K562 (cell line): ENCODE results near the gene GBP6. TPM values are rescaled to one million over a fixed set of nuclear protein-coding genes. Genes with fewer than 3 reads are reported as not detected.
A peak's percentile ranks its signal among the peaks of the same experiment; 100 is the strongest.
"Not testable (repeated sequence)": the region's sequence is repeated elsewhere in the genome, so short reads cannot be mapped to it uniquely, and the experiment has no call there.

Source experiments
- ATAC-seq: fragments of 200-7000 bp; cut with Tn5 transposase; 3 replicates; pipeline ENCODE4 v1.9.1; 2020; ENCODE audit warnings: moderate library complexity
- BruUV-seq: library from RNA; stranded (reverse); fragments of 400-500 nt; replicated peaks from 2 replicates; lab custom pipeline; 2021; lab: Mats Ljungman, UMichigan
- CTCF ChIA-PET: fragments of 300-600 bp; formaldehyde crosslinking; extraction: SDS; loops from one replicate; lab custom pipeline; 2021; ENCODE audit warnings: low intra/inter-chr PET ratio; lab: Yijun Ruan, JAX
- POLR2A ChIA-PET: fragments of 300-600, 350-650 bp; sonication (Branson Sonifier 250); formaldehyde crosslinking; extraction: SDS; loops from one replicate; lab custom pipeline; 2021; ENCODE audit warnings: antibody characterized with exemption, inconsistent platforms; lab: Yijun Ruan, JAX
- DNase-seq, 4 experiments: peaks; one replicate each; pipeline versions ENCODE4 v3.0.0 to v3.0.0-alpha.2; 2011 to 2018; ENCODE audit warnings: low spot score in 3 of 4, mixed read lengths in 3 of 4; ENCODE audit errors: extremely low read depth in 1 of 4
- FAIRE-seq: peaks from 2 replicates; lab custom pipeline; 2011; peaks lifted over from hg19 to GRCh38; lab: Jason Lieb, UNC
- H2AFZ ChIP-seq: 2 replicates; pipeline ENCODE4 v1.6.0; 2011; ENCODE audit warnings: low read depth, low read length, control low read depth, inconsistent platforms
- H3K27ac ChIP-seq: fragments of 200-600 bp; 3 replicates; pipeline ENCODE4 v1.8.0; 2011; ENCODE audit warnings: low read depth, mild to moderate bottlenecking, control low read depth, inconsistent platforms, low read length, moderate library complexity, mixed read lengths; ENCODE audit errors: extremely low read depth
- H3K27me3 ChIP-seq, 2 experiments: fragments of 300-600 bp in 1 of 2; 2 replicates in 1 of 2; 3 replicates in 1 of 2; pipeline versions ENCODE4 v1.6.0 to v1.8.0; 2011; ENCODE audit warnings: inconsistent platforms in 2 of 2, low read length in 2 of 2, mild to moderate bottlenecking in 1 of 2, mixed read lengths in 1 of 2, moderate library complexity in 1 of 2; ENCODE audit not compliant: control insufficient read depth in 2 of 2, insufficient read depth in 2 of 2
- H3K36me3 ChIP-seq: fragments of 300-600 bp; 3 replicates; pipeline ENCODE4 v1.8.0; 2011; ENCODE audit warnings: mild to moderate bottlenecking, low read length, inconsistent platforms; ENCODE audit not compliant: control insufficient read depth, insufficient read depth
- H3K4me1 ChIP-seq, 2 experiments: fragments of 200-600 bp in 1 of 2; replicated peaks in 1 of 2; 2 replicates in 1 of 2; 3 replicates in 1 of 2; pipeline versions ENCODE4 v1.5.1 to v1.8.0; 2011; ENCODE audit warnings: inconsistent platforms in 2 of 2, low read length in 2 of 2, mild to moderate bottlenecking in 1 of 2, mixed read lengths in 1 of 2, moderate library complexity in 1 of 2; ENCODE audit not compliant: control insufficient read depth in 2 of 2, insufficient read depth in 2 of 2
- H3K4me2 ChIP-seq: 2 replicates; pipeline ENCODE4 v1.6.1; 2011; ENCODE audit warnings: low read length, control low read depth, inconsistent platforms, mixed read lengths; ENCODE audit not compliant: insufficient read depth
- H3K4me3 ChIP-seq: fragments of 200-600 bp; sonication (generic), shearing (Covaris generic); 2 replicates; pipeline ENCODE4 v1.5.1; 2016; ENCODE audit warnings: control low read depth, inconsistent platforms
- H3K79me2 ChIP-seq: fragments of 200-600 bp; 3 replicates; pipeline ENCODE4 v1.8.0; 2011; ENCODE audit warnings: low read length, inconsistent platforms; ENCODE audit not compliant: control insufficient read depth, insufficient read depth
- H3K9ac ChIP-seq, 2 experiments: 2 replicates each; pipeline versions ENCODE4 v1.6.0 to v1.6.1; 2011; ENCODE audit warnings: low read depth in 2 of 2, low read length in 2 of 2, control low read depth in 1 of 2, inconsistent platforms in 1 of 2, mild to moderate bottlenecking in 1 of 2, mixed read lengths in 1 of 2; ENCODE audit not compliant: insufficient read depth in 1 of 2
- H3K9me1 ChIP-seq: one replicate; pipeline ENCODE4 v1.6.0; 2011; ENCODE audit warnings: inconsistent platforms, mild to moderate bottlenecking, low read length, moderate library complexity; ENCODE audit not compliant: control insufficient read depth, insufficient read depth
- H3K9me3 ChIP-seq: replicated peaks from 2 replicates; pipeline ENCODE4 v1.5.1; 2011; ENCODE audit warnings: low read depth, low read length, inconsistent platforms; ENCODE audit not compliant: control insufficient read depth, insufficient read depth
- H4K20me1 ChIP-seq: replicated peaks from 2 replicates; pipeline ENCODE4 v1.6.1; 2011; ENCODE audit warnings: low read length, inconsistent platforms, mixed read lengths; ENCODE audit not compliant: control insufficient read depth, insufficient read depth
- CEBPG ChIP-seq, 3 experiments: fragments of 200-800 bp in 1 of 3; sonication (Bioruptor generic) in 1 of 3; sonication (generic) in 1 of 3; formaldehyde crosslinking in 1 of 3; IDR thresholded peaks in 2 of 3; conservative IDR thresholded peaks in 1 of 3; 2 replicates each; pipeline versions ENCODE4 v1.6.1 to v1.8.0; 2016 to 2022; ENCODE audit warnings: missing compliant biosample characterization in 2 of 3, missing genetic modification characterization in 2 of 3, mild to moderate bottlenecking in 1 of 3, missing genetic modification reagents in 1 of 3
- WGBS: fragments of 100-300 bp; shearing (Covaris generic); methylation state at CpG from one replicate; pipeline ENCODE4 v1.1.6; 2016; ENCODE audit warnings: low coverage, mixed read lengths; ENCODE audit not compliant: insufficient coverage; ENCODE audit errors: missing lambda C conversion rate; 5-methylcytosine and 5-hydroxymethylcytosine counted together
- in situ Hi-C: fragments of 300-500 bp; cut with MboI; formaldehyde crosslinking; loops from 4 replicates; pipeline ENCODE4 v1.15.0; 2018; ENCODE audit warnings: inconsistent platforms, mixed read lengths
- intact Hi-C: fragments of 100-400 bp; cut with micrococcal nuclease; formaldehyde crosslinking; loops from 2 replicates; pipeline ENCODE4 v1.14.2; 2022
- polyA plus RNA-seq, 8 experiments: library from polyadenylated mRNA; depleted of rRNA in 4 of 8; stranded (reverse) in 5 of 8; unstranded in 3 of 8; fragments of >200 nt; fragmentation: Nextera tagmentation in 2 of 8; fragmentation: Illumina TruSeq in 1 of 8; extraction: Ambion mirVana in 2 of 8; extraction: Trizol in 1 of 8; gene quantifications; 2 replicates each; pipeline versions ENCODE4 v1.2.1 to v1.2.3, GENCODE V29; 2011 to 2014; ENCODE audit warnings: inconsistent platforms in 1 of 8, missing spikeins in 1 of 8
- total RNA-seq, 7 experiments: library from RNA; depleted of rRNA in 6 of 7; stranded (reverse); fragments of >200 nt in 6 of 7; fragmentation: Illumina TruSeq in 2 of 7; extraction: Trizol in 2 of 7; gene quantifications; 2 replicates each; pipeline versions ENCODE4 v1.2.1 to v1.2.3, GENCODE V29; 2011 to 2021; ENCODE audit warnings: low replicate concordance in 1 of 7
- TF ChIP-seq, protein P1 (sequence below), 2 experiments: fragments of 450-650 bp in 1 of 2; sonication (generic) in 1 of 2; formaldehyde crosslinking in 1 of 2; IDR thresholded peaks in 1 of 2; conservative IDR thresholded peaks in 1 of 2; 2 replicates each; pipeline versions ENCODE4 v1.6.1 to v1.8.1; 2016 to 2023; ENCODE audit warnings: mild to moderate bottlenecking in 2 of 2, moderate library complexity in 2 of 2, inconsistent platforms in 1 of 2, missing genetic modification reagents in 1 of 2

Gene GBP6
- total and polyA plus RNA-seq, 9 of the 15 experiments (the other 6 are each of a cell fraction or from before 2014, with no cell fraction given), result not detected

DNA sequence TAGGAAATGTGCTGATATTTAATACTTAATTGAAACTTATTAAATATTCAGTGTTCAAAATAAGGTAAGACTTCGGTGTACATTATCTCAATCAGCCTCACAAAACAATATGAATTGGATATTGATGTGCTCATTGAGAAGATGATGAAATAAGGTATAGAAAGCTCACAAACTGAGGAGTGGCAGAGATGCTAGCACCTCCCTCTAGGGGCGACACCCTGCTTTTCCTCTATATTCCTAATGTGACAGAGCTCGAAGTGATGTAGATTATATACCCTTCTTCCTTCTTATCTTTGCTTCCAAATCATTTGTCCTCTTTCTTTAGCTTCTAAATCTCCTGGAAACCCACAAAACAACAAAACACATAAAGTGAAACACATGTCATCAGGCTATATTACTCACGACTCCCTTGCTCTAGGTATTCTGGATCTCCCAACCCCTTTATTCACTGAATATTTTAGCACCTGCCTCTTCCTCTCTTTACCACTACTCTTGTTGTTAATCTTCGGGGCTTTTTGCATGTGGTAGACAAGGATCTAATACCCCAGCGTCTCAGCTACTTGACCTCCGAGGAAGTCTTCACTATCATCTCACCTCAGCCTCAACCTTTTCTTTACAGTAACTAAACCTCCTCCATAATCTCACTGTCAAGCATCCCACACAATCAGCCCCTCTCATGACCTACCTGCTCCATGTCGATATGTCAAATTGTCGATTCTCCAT, 70.4 kb downstream of the GBP6 start:
- H3K27ac ChIP-seq; intact Hi-C loops; H3K79me2 ChIP-seq; H3K36me3 ChIP-seq; H3K9me1 ChIP-seq; H3K9ac ChIP-seq; H4K20me1 ChIP-seq; DNase-seq; H2AFZ ChIP-seq; H3K4me1 ChIP-seq; in situ Hi-C loops; H3K9me3 ChIP-seq; CTCF ChIA-PET; H3K4me2 ChIP-seq; H3K27me3 ChIP-seq; BruUV-seq; H3K4me3 ChIP-seq; TF ChIP-seq CEBPG (CRISPR knock-in tag; IDR thresholded peaks at IDR 0.05): not testable (repeated sequence)
- ATAC-seq (peak; percentile 70; the same call in 2 of the 3 replicates), FAIRE-seq (peak; percentile 44)
- POLR2A ChIA-PET, result interaction anchor here (1.0 kb wide), 1 partner anchor 72 kb away, joined by 3 read pairs; no protein-coding TSS in a partner anchor
- under 1% methylated on average over 8 of the region's 9 CpGs for WGBS
- TF ChIP-seq CEBPG (tag; conservative IDR thresholded peaks at IDR 0.05 in 1 of 2, IDR thresholded peaks at IDR 0.05 in 1 of 2), result peak in 1 of 2 experiments; percentile 34; a peak in 1 of 4 replicates
- TF ChIP-seq, protein P1, sequence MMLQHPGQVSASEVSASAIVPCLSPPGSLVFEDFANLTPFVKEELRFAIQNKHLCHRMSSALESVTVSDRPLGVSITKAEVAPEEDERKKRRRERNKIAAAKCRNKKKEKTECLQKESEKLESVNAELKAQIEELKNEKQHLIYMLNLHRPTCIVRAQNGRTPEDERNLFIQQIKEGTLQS (IDR thresholded peaks at IDR 0.05), result peak; percentile 27; the same call in 1 of the 2 replicates
- TF ChIP-seq, protein P1 (CRISPR knock-in tag; conservative IDR thresholded peaks at IDR 0.05), result not testable (repeated sequence)

Other genes starting within 250 kb of the GBP6 start
- 0.45 and 0.73 TPM in 2 replicates for gene GBP2, start 237.9 kb upstream of the GBP6 start, total RNA-seq (2014; rRNA removed)
- gene GBP2, start 237.9 kb upstream of the GBP6 start, total RNA-seq (2014; rRNA removed; fragmentation: Illumina TruSeq; extraction: Trizol), result 0.69 and 1.1 TPM in 2 replicates
- 2.0 and 2.2 TPM in 2 replicates for gene GBP2, start 237.9 kb upstream of the GBP6 start, total RNA-seq (2015; rRNA removed; fragmentation: Illumina TruSeq; extraction: Trizol)
- gene GBP2, start 237.9 kb upstream of the GBP6 start, total RNA-seq (2021), result 0.71 and 1.1 TPM in 2 replicates
- 0.45 and 2.2 TPM in 2 replicates for gene GBP2, start 237.9 kb upstream of the GBP6 start, polyA plus RNA-seq (2011; rRNA removed)
- gene GBP2, start 237.9 kb upstream of the GBP6 start, polyA plus RNA-seq (2014; fragmentation: Illumina TruSeq; extraction: Trizol), result 0.98 and 1.0 TPM in 2 replicates
- under 1 TPM; 0.63 to 0.84 TPM for gene GBP2, start 237.9 kb upstream of the GBP6 start, polyA plus RNA-seq (2014; fragmentation: Nextera tagmentation; extraction: Ambion mirVana)
- 0.58 and 1.7 TPM in 2 replicates for gene GBP2, start 237.9 kb upstream of the GBP6 start, polyA plus RNA-seq (2014; rRNA removed)
- gene GBP7, start 188.1 kb upstream of the GBP6 start, total RNA-seq (2014; rRNA removed), result not detected in 2 replicates
- not detected in 2 replicates for gene GBP7, start 188.1 kb upstream of the GBP6 start, total RNA-seq (2014; rRNA removed; fragmentation: Illumina TruSeq; extraction: Trizol)
- gene GBP7, start 188.1 kb upstream of the GBP6 start, total RNA-seq (2015; rRNA removed; fragmentation: Illumina TruSeq; extraction: Trizol), result not detected in 2 replicates
- not detected in 2 replicates for gene GBP7, start 188.1 kb upstream of the GBP6 start, total RNA-seq (2021)
- gene GBP7, start 188.1 kb upstream of the GBP6 start, polyA plus RNA-seq (2011; rRNA removed), result not detected in 2 replicates
- gene GBP7, start 188.1 kb upstream of the GBP6 start, polyA plus RNA-seq (2014; fragmentation: Illumina TruSeq; extraction: Trizol), result not detected in 2 replicates
- under 1 TPM in 1 of 2 experiments, not detected in 1; 0.03 TPM for gene GBP7, start 188.1 kb upstream of the GBP6 start, polyA plus RNA-seq (2014; fragmentation: Nextera tagmentation; extraction: Ambion mirVana)
- gene GBP7, start 188.1 kb upstream of the GBP6 start, polyA plus RNA-seq (2014; rRNA removed), result not detected in 2 replicates
- gene GBP4, start 165.1 kb upstream of the GBP6 start, total RNA-seq (2014; rRNA removed), result 0.05 and 0.08 TPM in 2 replicates
- 0.07 and 0.19 TPM in 2 replicates for gene GBP4, start 165.1 kb upstream of the GBP6 start, total RNA-seq (2014; rRNA removed; fragmentation: Illumina TruSeq; extraction: Trizol)
- 0.04 and 0.22 TPM in 2 replicates for gene GBP4, start 165.1 kb upstream of the GBP6 start, total RNA-seq (2015; rRNA removed; fragmentation: Illumina TruSeq; extraction: Trizol)
- gene GBP4, start 165.1 kb upstream of the GBP6 start, total RNA-seq (2021), result 0.11 and 0.24 TPM in 2 replicates
- gene GBP4, start 165.1 kb upstream of the GBP6 start, polyA plus RNA-seq (2011; rRNA removed), result 0.40 and 1.5 TPM in 2 replicates
- gene GBP4, start 165.1 kb upstream of the GBP6 start, polyA plus RNA-seq (2014; fragmentation: Illumina TruSeq; extraction: Trizol), result 0.04 and 0.11 TPM in 2 replicates
- gene GBP4, start 165.1 kb upstream of the GBP6 start, polyA plus RNA-seq (2014; fragmentation: Nextera tagmentation; extraction: Ambion mirVana), result under 1 TPM; 0.04 to 0.11 TPM
- gene GBP4, start 165.1 kb upstream of the GBP6 start, polyA plus RNA-seq (2014; rRNA removed), result 0.07 and 0.17 TPM in 2 replicates
- gene GBP5, start 91.2 kb upstream of the GBP6 start, total RNA-seq (2014; rRNA removed), result 0.23 and 0.61 TPM in 2 replicates
- 0.69 and 0.86 TPM in 2 replicates for gene GBP5, start 91.2 kb upstream of the GBP6 start, total RNA-seq (2014; rRNA removed; fragmentation: Illumina TruSeq; extraction: Trizol)
- 0.36 and 0.57 TPM in 2 replicates for gene GBP5, start 91.2 kb upstream of the GBP6 start, total RNA-seq (2015; rRNA removed; fragmentation: Illumina TruSeq; extraction: Trizol)
- 0.29 and 0.40 TPM in 2 replicates for gene GBP5, start 91.2 kb upstream of the GBP6 start, total RNA-seq (2021)
- gene GBP5, start 91.2 kb upstream of the GBP6 start, polyA plus RNA-seq (2011; rRNA removed), result 0.91 and 2.9 TPM in 2 replicates
- gene GBP5, start 91.2 kb upstream of the GBP6 start, polyA plus RNA-seq (2014; fragmentation: Illumina TruSeq; extraction: Trizol), result 0.58 and 0.66 TPM in 2 replicates
- gene GBP5, start 91.2 kb upstream of the GBP6 start, polyA plus RNA-seq (2014; fragmentation: Nextera tagmentation; extraction: Ambion mirVana), result under 1 TPM; 0.35 to 0.57 TPM
- 0.49 and 0.65 TPM in 2 replicates for gene GBP5, start 91.2 kb upstream of the GBP6 start, polyA plus RNA-seq (2014; rRNA removed)
- gene LRRC8B, start 160.8 kb downstream of the GBP6 start, total RNA-seq (2014; rRNA removed), result 9.2 and 9.7 TPM in 2 replicates
- 17.1 and 21.9 TPM in 2 replicates for gene LRRC8B, start 160.8 kb downstream of the GBP6 start, total RNA-seq (2014; rRNA removed; fragmentation: Illumina TruSeq; extraction: Trizol)
- gene LRRC8B, start 160.8 kb downstream of the GBP6 start, total RNA-seq (2015; rRNA removed; fragmentation: Illumina TruSeq; extraction: Trizol), result 13.5 and 14.4 TPM in 2 replicates
- 20.3 and 25.7 TPM in 2 replicates for gene LRRC8B, start 160.8 kb downstream of the GBP6 start, total RNA-seq (2021)
- 42.3 and 43.7 TPM in 2 replicates for gene LRRC8B, start 160.8 kb downstream of the GBP6 start, polyA plus RNA-seq (2011; rRNA removed)
- 15.8 and 16.0 TPM in 2 replicates for gene LRRC8B, start 160.8 kb downstream of the GBP6 start, polyA plus RNA-seq (2014; fragmentation: Illumina TruSeq; extraction: Trizol)
- 1 to 10 TPM; 4.3 to 5.7 TPM for gene LRRC8B, start 160.8 kb downstream of the GBP6 start, polyA plus RNA-seq (2014; fragmentation: Nextera tagmentation; extraction: Ambion mirVana)
- 10.5 and 12.3 TPM in 2 replicates for gene LRRC8B, start 160.8 kb downstream of the GBP6 start, polyA plus RNA-seq (2014; rRNA removed)